GM21786 (cell line): Measurements from ENCODE around the gene BTRC.

Source experiments
- ATAC-seq: cut with Tn5 transposase; IDR thresholded peaks from one replicate; pipeline ENCODE4 v1.9.1; 2021; ENCODE audit not compliant: unreplicated experiment

BTRC gene

GRCh38 chr10:101513733-101514132 lies 159.8 kb downstream of the BTRC start:
- ATAC-seq, result no peak

- no peak for ATAC-seq
Measured at GRCh38 chr10:101525848-101526247, 171.9 kb downstream of the BTRC start.

- no peak for ATAC-seq
Measured at GRCh38 chr10:101529207-101529606, 175.2 kb downstream of the BTRC start.

- ATAC-seq, result no peak
Measured at GRCh38 chr10:101529725-101530553, 176.0 kb downstream of the BTRC start.

GRCh38 chr10:101535949-101536348 lies 182.0 kb downstream of the BTRC start:
- no peak for ATAC-seq

DNA sequence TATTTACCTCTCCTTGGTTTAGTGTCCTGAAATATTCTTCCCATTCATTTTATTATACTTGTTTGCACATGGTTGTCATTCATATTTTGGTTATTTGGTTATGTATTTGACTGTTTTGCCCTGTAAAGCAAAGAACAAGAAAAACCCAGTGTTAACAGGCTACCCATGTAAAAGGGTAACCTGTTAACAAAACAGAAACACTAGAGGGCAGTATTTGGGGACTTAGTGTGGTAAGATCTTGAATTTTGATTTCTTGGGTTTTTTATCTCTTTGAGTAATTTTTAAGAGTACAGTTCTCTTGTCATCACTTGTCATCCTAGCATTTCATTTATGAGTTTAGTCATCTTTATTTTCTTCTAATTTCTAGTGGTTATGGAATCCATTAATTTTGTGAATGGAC lies 182.8 kb downstream of the BTRC start:
- ATAC-seq, result no peak

- no peak for ATAC-seq
Measured at GRCh38 chr10:101538446-101538845, 184.5 kb downstream of the BTRC start.

DNA sequence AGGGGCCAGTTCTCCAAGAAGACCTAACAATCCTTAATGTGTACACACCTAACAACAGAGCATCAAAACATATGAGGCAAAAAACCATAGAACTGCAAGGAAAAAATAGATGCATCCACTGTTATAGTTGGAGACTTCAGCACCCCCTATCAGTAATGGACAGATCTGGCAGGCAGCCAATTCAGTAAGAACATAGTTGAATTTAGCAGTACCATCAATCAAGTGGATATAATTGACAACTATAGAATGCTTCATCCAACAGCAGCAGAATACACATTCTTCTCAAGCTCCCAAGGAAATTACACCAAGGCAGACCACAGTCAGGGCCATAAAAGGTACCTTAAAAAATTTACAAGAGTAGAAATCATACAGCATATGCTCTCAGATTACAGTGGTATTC lies 191.9 kb downstream of the BTRC start:
- no peak for ATAC-seq

DNA sequence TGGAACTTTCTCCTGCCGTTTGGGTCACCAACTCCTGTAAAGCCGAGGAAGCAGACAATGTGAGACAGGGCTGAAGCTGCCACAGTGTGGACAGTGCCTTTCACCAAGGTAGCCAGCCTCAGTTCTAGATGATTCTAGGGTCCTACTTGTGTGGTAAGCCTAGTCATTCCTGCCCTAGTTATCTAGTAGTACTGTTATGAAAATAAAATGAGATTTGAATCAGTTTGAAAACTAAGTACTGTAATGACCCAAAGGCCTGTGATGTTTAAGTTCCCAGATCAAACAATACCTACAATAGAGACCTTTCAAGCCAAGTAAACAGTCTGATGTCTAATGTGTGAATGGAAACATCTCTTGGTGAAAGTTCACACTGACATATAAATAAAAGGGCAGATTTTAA lies 197.0 kb downstream of the BTRC start:
- no peak for ATAC-seq

- ATAC-seq, result no peak
Measured at GRCh38 chr10:101552442-101552841, 198.5 kb downstream of the BTRC start.

DNA sequence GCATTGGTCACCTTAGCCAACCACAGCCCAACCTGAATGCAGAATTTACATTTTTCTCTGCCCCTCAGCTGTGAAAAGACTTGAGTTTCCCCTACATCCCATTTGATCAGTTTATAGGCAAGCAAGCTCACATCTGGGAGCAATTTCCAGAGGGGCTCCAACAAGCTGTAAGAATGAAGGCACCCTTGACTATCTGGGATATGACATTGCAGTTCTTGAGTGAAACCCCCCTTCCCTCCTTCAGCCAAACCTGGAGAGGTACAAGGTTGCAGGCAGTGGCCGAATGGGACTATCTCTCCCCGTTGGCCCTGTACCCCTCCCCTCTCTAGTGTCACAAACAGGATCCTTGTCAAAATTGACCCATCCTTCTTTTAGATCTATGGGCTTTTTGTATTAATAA lies 203.6 kb downstream of the BTRC start:
- no peak for ATAC-seq

DNA sequence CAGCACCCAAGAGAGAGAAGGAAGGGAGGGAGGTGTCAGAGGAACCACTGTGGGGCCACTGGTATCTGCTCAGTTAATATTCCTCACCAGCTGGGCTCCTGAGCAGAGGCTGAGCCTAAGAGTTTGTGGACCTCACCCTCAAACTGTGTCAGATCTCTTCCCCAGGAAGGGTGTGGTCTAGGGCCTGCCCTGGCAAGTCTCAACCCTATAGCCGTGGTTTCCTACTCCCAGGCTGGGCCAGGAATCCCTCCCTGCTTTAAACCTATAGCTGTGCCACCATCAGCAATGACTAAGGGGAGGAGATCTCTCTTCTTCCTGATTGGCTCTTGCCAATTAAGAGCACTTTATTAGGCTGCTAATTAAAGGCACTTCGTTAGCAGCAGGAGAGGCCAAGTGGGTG lies 204.2 kb downstream of the BTRC start:
- ATAC-seq, result no peak

GRCh38 chr10:101558671-101559595 lies 205.0 kb downstream of the BTRC start:
- no peak for ATAC-seq

- no peak for ATAC-seq
Measured at GRCh38 chr10:101559596-101560297, 205.8 kb downstream of the BTRC start.

GRCh38 chr10:101560298-101561067 lies 206.5 kb downstream of the BTRC start:
- no peak for ATAC-seq

DNA sequence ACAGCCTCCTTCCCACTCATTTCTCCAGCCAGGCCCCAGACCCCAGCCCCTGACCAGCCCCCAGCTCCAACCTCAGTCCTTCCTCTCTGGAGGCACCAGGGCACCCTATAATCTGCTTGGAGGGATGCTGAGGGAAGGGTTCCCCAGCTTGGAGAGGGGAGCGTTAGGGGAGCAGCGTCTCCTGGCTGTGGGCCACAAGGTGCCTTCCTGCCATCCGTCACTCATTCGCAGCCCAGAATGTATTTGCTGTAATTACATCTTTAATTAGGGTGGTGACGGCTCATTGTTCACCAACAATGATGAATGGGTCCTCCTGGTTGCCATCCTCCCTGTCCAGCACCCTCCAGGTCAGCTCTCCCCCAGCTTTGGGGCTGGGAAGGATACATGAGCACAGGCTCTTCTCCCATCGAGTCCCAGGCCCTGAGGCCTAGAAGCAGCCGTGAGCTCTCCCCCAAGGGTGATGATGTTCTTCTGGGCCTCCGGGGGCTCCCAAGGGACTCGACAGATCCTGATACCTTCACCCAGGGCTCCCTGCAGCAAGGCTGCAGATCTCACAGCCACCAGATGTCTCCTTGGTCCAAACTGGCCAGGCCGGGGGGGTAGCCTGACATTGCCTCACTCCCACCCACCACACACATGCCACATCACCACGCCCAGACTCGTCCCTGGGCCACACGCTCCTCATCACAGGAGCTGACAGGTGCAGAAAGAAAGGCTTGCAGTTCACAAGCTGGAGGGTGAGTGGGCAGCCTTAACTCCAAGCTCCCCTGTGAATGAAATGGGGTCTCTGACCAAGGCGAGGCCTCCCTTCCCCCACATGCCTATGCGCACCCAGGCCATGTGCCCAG lies 207.3 kb downstream of the BTRC start:
- ATAC-seq, result no peak

- ATAC-seq, result no peak
Measured at GRCh38 chr10:101562231-101562630, 208.3 kb downstream of the BTRC start.

DNA sequence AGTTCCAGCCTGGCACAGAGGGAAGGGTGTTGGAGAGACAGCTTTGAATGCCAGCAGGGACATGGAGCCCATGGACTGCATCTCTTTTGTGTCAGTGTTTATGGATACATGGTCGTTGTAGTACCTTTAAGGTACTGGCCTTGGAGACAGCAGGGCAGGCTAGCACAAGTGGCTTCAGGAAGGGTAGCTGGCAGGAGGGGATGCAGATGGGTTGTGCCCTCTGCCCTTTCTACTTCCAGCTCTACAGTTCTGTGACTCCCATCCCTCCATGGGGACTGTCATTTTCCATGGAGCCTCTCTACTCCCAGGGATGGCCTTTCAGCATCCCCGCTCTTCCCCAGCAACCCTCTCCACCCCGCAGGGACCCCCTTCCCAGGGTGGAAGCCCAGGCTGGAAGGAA lies 209.0 kb downstream of the BTRC start:
- no peak for ATAC-seq

GRCh38 chr10:101563497-101564040 lies 209.6 kb downstream of the BTRC start:
- no peak for ATAC-seq
